Measurements from ENCODE around the gene KRT35.

Gene KRT35

DNA sequence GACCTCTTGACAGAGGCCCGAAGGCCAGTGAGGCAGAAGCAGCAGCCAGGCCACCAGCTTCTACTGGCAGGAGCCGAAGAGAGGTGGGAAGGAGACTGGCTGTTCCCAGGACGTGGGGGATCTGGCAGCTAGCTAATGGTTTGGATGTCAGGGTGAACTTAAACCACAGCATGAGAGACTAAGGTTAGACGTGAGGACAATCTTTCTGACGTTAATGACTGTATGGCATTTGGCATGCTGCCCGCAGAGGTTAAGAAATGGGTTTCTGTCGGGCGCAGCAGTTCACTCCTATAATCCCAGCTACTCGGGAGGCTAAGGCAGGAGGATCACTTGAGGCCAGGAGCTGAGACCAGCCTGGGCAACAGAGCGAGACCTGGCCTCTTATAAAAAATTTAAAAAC is 30.8 kb upstream of the KRT35 start:
- DNase-seq (ENCODE audit: low spot score): no peak
- TF ChIP-seq, protein P1, sequence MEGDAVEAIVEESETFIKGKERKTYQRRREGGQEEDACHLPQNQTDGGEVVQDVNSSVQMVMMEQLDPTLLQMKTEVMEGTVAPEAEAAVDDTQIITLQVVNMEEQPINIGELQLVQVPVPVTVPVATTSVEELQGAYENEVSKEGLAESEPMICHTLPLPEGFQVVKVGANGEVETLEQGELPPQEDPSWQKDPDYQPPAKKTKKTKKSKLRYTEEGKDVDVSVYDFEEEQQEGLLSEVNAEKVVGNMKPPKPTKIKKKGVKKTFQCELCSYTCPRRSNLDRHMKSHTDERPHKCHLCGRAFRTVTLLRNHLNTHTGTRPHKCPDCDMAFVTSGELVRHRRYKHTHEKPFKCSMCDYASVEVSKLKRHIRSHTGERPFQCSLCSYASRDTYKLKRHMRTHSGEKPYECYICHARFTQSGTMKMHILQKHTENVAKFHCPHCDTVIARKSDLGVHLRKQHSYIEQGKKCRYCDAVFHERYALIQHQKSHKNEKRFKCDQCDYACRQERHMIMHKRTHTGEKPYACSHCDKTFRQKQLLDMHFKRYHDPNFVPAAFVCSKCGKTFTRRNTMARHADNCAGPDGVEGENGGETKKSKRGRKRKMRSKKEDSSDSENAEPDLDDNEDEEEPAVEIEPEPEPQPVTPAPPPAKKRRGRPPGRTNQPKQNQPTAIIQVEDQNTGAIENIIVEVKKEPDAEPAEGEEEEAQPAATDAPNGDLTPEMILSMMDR (IDR thresholded peaks at IDR 0.05; ENCODE audit: borderline replicate concordance, control extremely low read depth, extremely low read depth, insufficient read depth, missing control alignments): no peak
- in situ Hi-C loops (cut with MboI; ENCODE audit: low sequenced_read_pairs, unreplicated experiment): no loop called here

DNA sequence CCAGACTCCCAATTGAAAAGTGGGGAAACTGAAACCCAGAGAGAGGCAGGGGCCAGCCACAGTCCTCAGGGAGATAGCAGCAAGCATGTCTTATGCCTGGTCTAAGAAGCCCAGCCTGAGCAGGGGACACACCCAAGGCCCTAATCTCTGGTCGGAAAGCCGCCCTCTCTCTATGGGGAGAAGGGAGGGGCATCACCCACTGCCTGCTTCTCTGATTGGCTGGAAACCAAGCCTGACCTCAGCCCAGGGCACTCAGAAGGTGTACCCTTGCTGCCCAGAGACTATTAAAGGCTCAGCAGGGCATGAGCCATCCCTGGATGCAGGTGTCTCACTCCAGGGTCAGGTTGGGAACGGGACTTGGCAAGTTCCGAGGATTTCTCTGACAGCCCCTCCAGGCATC is 30.2 kb upstream of the KRT35 start:
- DNase-seq (ENCODE audit: low spot score): no peak
- in situ Hi-C loops (cut with MboI; ENCODE audit: low sequenced_read_pairs, unreplicated experiment): no loop called here
- TF ChIP-seq, protein P1 (IDR thresholded peaks at IDR 0.05; ENCODE audit: borderline replicate concordance, control extremely low read depth, extremely low read depth, insufficient read depth, missing control alignments): no peak

DNA sequence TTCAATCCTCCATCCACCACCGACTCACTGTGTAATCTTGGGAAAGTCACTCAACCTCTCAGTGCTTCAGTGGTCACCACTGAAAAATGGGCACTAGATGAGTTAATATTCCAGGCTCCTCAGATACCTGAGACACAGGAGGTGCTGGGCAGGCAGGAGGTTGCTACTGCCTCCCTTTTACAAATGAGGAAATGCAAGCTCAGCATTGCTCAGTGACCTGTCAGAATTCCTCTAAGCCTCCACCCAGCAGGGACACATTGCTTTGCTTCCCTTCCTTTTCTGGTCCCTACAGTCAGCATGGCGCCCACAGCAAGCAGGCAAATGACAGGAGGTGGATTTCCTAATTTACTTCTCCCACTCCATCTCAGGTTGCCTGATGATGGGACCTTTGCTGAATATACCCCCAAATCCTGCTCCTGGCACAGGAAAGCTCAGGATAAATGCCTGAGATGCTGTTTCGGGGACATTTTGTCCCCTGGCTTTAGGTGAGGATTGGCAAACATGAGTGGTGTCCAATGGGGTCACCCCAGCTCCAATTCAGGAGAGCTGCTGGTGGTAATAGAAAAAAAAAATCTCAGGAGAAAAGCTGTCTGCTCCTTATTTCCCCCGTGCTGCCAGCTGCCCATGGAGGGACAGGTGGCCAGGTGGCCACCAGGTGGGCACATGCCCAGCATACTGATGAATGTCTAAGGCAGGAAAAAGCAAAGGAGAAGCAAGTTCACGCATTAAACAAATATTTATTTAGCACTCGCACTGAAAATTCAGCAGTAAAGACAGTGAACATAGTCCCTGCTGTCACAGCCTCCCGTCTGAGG is 29.5 kb upstream of the KRT35 start:
- TF ChIP-seq, protein P1 (IDR thresholded peaks at IDR 0.05; ENCODE audit: borderline replicate concordance, control extremely low read depth, extremely low read depth, insufficient read depth, missing control alignments): no peak
- no peak for DNase-seq (ENCODE audit: low spot score)
- in situ Hi-C loops (cut with MboI; ENCODE audit: low sequenced_read_pairs, unreplicated experiment): no loop called here

DNA sequence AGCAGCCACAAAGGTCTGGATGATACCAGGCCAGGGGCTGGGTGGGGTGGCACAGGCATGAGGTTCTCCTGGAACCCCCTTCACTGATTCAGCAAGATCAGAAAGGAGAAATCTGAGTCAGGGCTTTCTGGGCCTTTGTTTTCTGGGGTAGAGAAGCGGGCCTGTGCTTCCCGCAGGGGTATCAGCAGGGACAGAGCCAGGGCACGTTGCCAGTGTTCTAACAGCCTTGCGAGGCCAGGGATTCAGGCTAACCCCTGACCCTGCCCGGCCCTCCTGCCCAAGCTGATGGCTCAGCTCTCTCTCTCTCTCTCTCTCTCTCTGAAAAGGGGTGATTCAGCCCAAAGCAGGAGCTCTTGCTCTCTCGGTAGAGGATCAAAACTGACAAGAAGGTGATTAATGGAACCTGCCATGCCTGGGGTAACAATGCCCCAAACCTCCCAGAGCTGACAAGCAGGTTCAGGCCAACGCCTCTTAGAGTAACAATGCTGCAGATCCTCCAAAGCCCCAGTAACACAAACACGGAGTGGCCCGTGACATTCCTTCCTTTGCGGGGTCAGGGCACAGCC is 26.4 kb upstream of the KRT35 start:
- DNase-seq (ENCODE audit: low spot score): no peak
- TF ChIP-seq, protein P1 (IDR thresholded peaks at IDR 0.05; ENCODE audit: borderline replicate concordance, control extremely low read depth, extremely low read depth, insufficient read depth, missing control alignments): no peak

DNA sequence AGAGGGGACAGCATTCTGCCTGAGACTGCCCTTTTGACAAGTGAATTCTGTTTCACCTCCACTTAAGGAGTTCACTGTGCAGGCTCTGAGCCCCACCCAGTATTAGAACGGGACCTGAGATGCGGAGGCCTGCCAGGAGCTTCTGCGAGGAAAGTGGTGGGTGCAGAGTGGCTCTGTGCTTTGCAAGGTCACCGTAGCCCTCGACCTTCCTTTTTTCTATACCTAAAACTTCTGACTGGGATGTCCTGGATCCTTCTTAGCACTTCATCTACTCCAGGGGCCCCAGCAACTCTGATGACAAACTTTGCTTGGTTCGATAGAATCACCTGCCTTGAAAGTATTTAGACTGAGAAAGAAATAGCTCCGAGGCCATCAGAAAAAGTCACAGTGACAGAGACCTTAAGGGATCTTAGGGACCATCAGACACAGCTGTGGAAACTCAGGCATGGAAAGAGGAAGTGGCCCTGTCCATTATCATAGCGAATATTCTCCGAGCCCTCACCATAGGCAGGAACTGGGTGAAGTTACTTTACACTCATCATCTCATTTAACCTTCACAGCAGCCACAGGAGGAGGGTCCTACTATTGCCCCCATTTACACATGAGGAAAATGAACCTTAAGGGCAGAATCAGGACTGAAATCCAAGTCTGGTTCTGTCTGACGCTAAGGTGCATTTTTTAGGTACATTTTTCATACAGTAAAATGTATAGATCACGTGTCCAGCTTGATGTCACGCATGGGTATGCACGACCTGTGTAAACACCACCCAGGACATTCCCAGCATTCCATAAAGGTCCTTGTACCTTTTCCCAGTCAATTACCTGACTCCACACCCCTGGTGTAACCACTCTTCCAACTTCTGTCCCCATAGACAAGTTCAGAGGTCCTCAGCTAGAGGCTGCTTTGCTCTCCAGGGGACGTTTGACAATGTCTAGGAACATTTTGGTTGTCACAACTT is 25.1 kb upstream of the KRT35 start:
- in situ Hi-C loops (cut with MboI; ENCODE audit: low sequenced_read_pairs, unreplicated experiment): no loop called here
- TF ChIP-seq, protein P1 (IDR thresholded peaks at IDR 0.05; ENCODE audit: borderline replicate concordance, control extremely low read depth, extremely low read depth, insufficient read depth, missing control alignments): no peak
- DNase-seq (ENCODE audit: low spot score): no peak

More for the DNA sequence above, 26.4 kb upstream of the KRT35 start:
- in situ Hi-C loops (cut with MboI; ENCODE audit: low sequenced_read_pairs, unreplicated experiment): no loop called here
